Sigmoid colon (tissue), 3 donors: ENCODE results near the gene CCR8.

Source experiments
- CTCF ChIP-seq, 4 experiments: fragments of 450-650 bp in 3 of 4; fragments of 200-600 bp in 1 of 4; IDR thresholded peaks; one replicate each; pipeline ENCODE4 v1.5.1; 2016 to 2019; ENCODE audit warnings: antibody characterized with exemption in 4 of 4, mild to moderate bottlenecking in 3 of 4, moderate library complexity in 2 of 4
- POLR2A ChIP-seq, 2 donors: fragments of 450-650 bp; IDR thresholded peaks; one replicate each; pipeline ENCODE4 v1.6.1; 2016; ENCODE audit warnings: antibody characterized with exemption in 2 of 2, mild to moderate bottlenecking in 2 of 2, moderate library complexity in 2 of 2

GRCh38 chr3:39334205-39334604 is 4.7 kb downstream of the CCR8 start:
- no peak for TF ChIP-seq CTCF (IDR thresholded peaks at IDR 0.05)
- no peak for TF ChIP-seq POLR2A (IDR thresholded peaks at IDR 0.05)
